Gastrocnemius medialis (tissue), 4 donors: Measurements from ENCODE around the gene HIP1R. TPM values are rescaled to one million over a fixed set of nuclear protein-coding genes. Genes with fewer than 3 reads are reported as not detected.

Experiments
- ATAC-seq, 2 donors: fragments of 150-250 bp; one replicate each; pipeline ENCODE4 v1.9.1; 2016
- DNase-seq, 2 donors: peaks; one replicate each; pipeline ENCODE4 v3.0.0-alpha.2; 2019
- H3K27ac ChIP-seq, 4 donors: fragments of 200-600 bp; sonication (generic); 1 replicate in 1 of 4; 2 replicates in 3 of 4; pipeline ENCODE4 v1.5.1; 2016 to 2018; ENCODE audit warnings: mild to moderate bottlenecking in 2 of 4, moderate library complexity in 1 of 4
- H3K27me3 ChIP-seq, 3 donors: fragments of 200-600 bp; sonication (generic) in 2 of 3; 1 replicate in 1 of 3; 2 replicates in 2 of 3; pipeline versions ENCODE4 v1.5.1 to v1.6.0; 2016 to 2019; ENCODE audit warnings: mild to moderate bottlenecking in 1 of 3, moderate library complexity in 1 of 3
- H3K36me3 ChIP-seq, 2 donors: fragments of 200-600 bp; sonication (generic) in 1 of 2; one replicate each; pipeline ENCODE4 v1.5.1; 2017 to 2018
- H3K4me1 ChIP-seq, 2 donors: fragments of 200-600 bp; sonication (generic) in 1 of 2; one replicate each; pipeline ENCODE4 v1.5.1; 2016 to 2017; ENCODE audit warnings: mild to moderate bottlenecking in 2 of 2
- H3K4me3 ChIP-seq, 4 donors: fragments of 200-600 bp; sonication (generic) in 3 of 4; 1 replicate in 1 of 4; 2 replicates in 3 of 4; pipeline ENCODE4 v1.5.1; 2016 to 2019; ENCODE audit warnings: mild to moderate bottlenecking in 2 of 4
- H3K9me3 ChIP-seq, 3 donors: fragments of 200-600 bp; sonication (generic) in 2 of 3; 1 replicate in 1 of 3; 2 replicates in 2 of 3; pipeline ENCODE4 v1.5.1; 2016 to 2019
- CTCF ChIP-seq, 5 experiments: fragments of 450-650 bp in 3 of 5; fragments of 200-600 bp in 2 of 5; sonication (generic) in 2 of 5; IDR thresholded peaks in 4 of 5; conservative IDR thresholded peaks in 1 of 5; 1 replicate in 4 of 5; 2 replicates in 1 of 5; pipeline ENCODE4 v1.5.1; 2016 to 2019; ENCODE audit warnings: antibody characterized with exemption in 5 of 5, mild to moderate bottlenecking in 3 of 5, moderate library complexity in 3 of 5
- POLR2A ChIP-seq, 2 donors: fragments of 450-650 bp; IDR thresholded peaks; one replicate each; pipeline ENCODE4 v1.6.1; 2017; ENCODE audit warnings: antibody characterized with exemption in 2 of 2, mild to moderate bottlenecking in 2 of 2, moderate library complexity in 2 of 2
- in situ Hi-C, 4 donors: fragments of 200-750 bp; cut with MboI; loops; one replicate each; pipeline versions ENCODE4 v1.15.0 to v1.8.0; 2017; ENCODE audit warnings: low sequenced_read_pairs in 4 of 4
- intact Hi-C: fragments of 100-400 bp; cut with DNase I; formaldehyde crosslinking; loops from one replicate; pipeline ENCODE4 v1.15.1; 2023; ENCODE audit warnings: low total_unique reads
- total RNA-seq, 4 donors: library from RNA; depleted of rRNA; stranded (reverse); fragments of >200 nt; gene quantifications; one replicate each; pipeline versions ENCODE4 v1.1.0 to v1.2.3, GENCODE V29; 2016

The HIP1R gene
- total RNA-seq, 4 donors from 2014 or later = 9.3 to 14.8 (median 14.5) TPM

GRCh38 chr12:122849352-122850047 lies 14.2 kb downstream of the HIP1R start:
- DNase-seq (no peak), ATAC-seq (no peak)
- peaks cover 0 to 16% of the 10 kb centered on the region in 2 donors for H3K4me1 ChIP-seq
- H3K27me3 ChIP-seq = no peaks in the 10 kb centered on the region
- in situ Hi-C loops (loop anchor here in 1 of 4 donors (10.0 kb wide), 1 partner anchor 105 kb away; no protein-coding TSS in a partner anchor), intact Hi-C loops (no loop called here)
- H3K9me3 ChIP-seq = no peaks in the 10 kb centered on the region
- no peaks in the 10 kb centered on the region for H3K36me3 ChIP-seq
- TF ChIP-seq POLR2A (IDR thresholded peaks at IDR 0.05) (no peak), CTCF (IDR thresholded peaks at IDR 0.05 in 4 of 5, conservative IDR thresholded peaks at IDR 0.05 in 1 of 5) (no peak)
- H3K27ac ChIP-seq = peak overlapping the region in 2 of 4 donors; percentile 9 to 30
- H3K4me3 ChIP-seq = no peak overlapping the region

GRCh38 chr12:122850048-122850445 lies 14.8 kb downstream of the HIP1R start:
- peak overlapping the region in 2 of 4 donors; percentile 9 to 30 for H3K27ac ChIP-seq
- no peak for TF ChIP-seq POLR2A (IDR thresholded peaks at IDR 0.05)
- no peak for TF ChIP-seq CTCF (IDR thresholded peaks at IDR 0.05 in 4 of 5, conservative IDR thresholded peaks at IDR 0.05 in 1 of 5)
- ATAC-seq (no peak), DNase-seq (no peak)
- in situ Hi-C loops = loop anchor here in 1 of 4 donors (10.0 kb wide), 1 partner anchor 105 kb away; no protein-coding TSS in a partner anchor
- no peak overlapping the region for H3K4me3 ChIP-seq
- intact Hi-C loops = no loop called here
- H3K36me3 ChIP-seq = no peaks in the 10 kb centered on the region
- no peaks in the 10 kb centered on the region for H3K9me3 ChIP-seq
- no peaks in the 10 kb centered on the region for H3K27me3 ChIP-seq
- peaks cover 0 to 16% of the 10 kb centered on the region in 2 donors for H3K4me1 ChIP-seq

- Histone ChIP-seq H3K36me3 (no peaks in the 10 kb centered on the region), H3K9me3 (no peaks in the 10 kb centered on the region), H3K4me3 (no peak overlapping the region), H3K27me3 (no peaks in the 10 kb centered on the region), H3K4me1 (peaks cover 0 to 16% of the 10 kb centered on the region in 2 donors), H3K27ac (peak overlapping the region; percentile 24 to 77 (median 66))
- intact Hi-C loops = no loop called here
- TF ChIP-seq POLR2A (IDR thresholded peaks at IDR 0.05) (no peak), CTCF (IDR thresholded peaks at IDR 0.05 in 4 of 5, conservative IDR thresholded peaks at IDR 0.05 in 1 of 5) (no peak)
- ATAC-seq = no peak
- no peak for DNase-seq
- in situ Hi-C loops = loop anchor here in 1 of 4 donors (10.0 kb wide), 1 partner anchor 104 kb away; no protein-coding TSS in a partner anchor
Observed at GRCh38 chr12:122850695-122851350, 15.6 kb downstream of the HIP1R start.

- DNase-seq (no peak), ATAC-seq (peak; percentile 58 to 82)
- Histone ChIP-seq H3K9me3 (no peaks in the 10 kb centered on the region), H3K4me3 (no peak overlapping the region), H3K36me3 (no peaks in the 10 kb centered on the region), H3K27me3 (no peaks in the 10 kb centered on the region), H3K27ac (peak overlapping the region; percentile 55 to 77 (median 66)), H3K4me1 (peaks cover 0 to 11% of the 10 kb centered on the region in 2 donors)
- in situ Hi-C loops = loop anchor here in 1 of 4 donors (10.0 kb wide), 1 partner anchor 103 kb away; no protein-coding TSS in a partner anchor
- intact Hi-C loops = no loop called here
- TF ChIP-seq POLR2A (IDR thresholded peaks at IDR 0.05) (no peak), CTCF (IDR thresholded peaks at IDR 0.05 in 4 of 5, conservative IDR thresholded peaks at IDR 0.05 in 1 of 5) (no peak)
Observed at GRCh38 chr12:122851820-122852219, 16.6 kb downstream of the HIP1R start.
